Fibroblast of mammary gland (primary cell): ENCODE results near the gene SERGEF.
A peak's percentile ranks its signal among the peaks of the same experiment; 100 is the strongest.

Experiments used
- DNase-seq: peaks from one replicate; pipeline ENCODE4 v3.0.0-alpha.2; 2010; ENCODE audit warnings: low read depth
- H3K4me3 ChIP-seq: 2 replicates; pipeline ENCODE4 v1.5.1; 2011; ENCODE audit warnings: low read depth, mild to moderate bottlenecking, low read length, moderate library complexity; ENCODE audit not compliant: control insufficient read depth
- TF ChIP-seq, protein P1 (sequence below): conservative IDR thresholded peaks from 2 replicates; pipeline ENCODE4 v1.5.1; 2011; ENCODE audit warnings: low read depth, low read length, inconsistent platforms; ENCODE audit not compliant: control insufficient read depth, insufficient read depth

The SERGEF gene

GRCh38 chr11:17840101-17840548 lies 172.7 kb downstream of the SERGEF start:
- no peak overlapping the region for H3K4me3 ChIP-seq
- peak; percentile 17 for DNase-seq
- TF ChIP-seq, protein P1, sequence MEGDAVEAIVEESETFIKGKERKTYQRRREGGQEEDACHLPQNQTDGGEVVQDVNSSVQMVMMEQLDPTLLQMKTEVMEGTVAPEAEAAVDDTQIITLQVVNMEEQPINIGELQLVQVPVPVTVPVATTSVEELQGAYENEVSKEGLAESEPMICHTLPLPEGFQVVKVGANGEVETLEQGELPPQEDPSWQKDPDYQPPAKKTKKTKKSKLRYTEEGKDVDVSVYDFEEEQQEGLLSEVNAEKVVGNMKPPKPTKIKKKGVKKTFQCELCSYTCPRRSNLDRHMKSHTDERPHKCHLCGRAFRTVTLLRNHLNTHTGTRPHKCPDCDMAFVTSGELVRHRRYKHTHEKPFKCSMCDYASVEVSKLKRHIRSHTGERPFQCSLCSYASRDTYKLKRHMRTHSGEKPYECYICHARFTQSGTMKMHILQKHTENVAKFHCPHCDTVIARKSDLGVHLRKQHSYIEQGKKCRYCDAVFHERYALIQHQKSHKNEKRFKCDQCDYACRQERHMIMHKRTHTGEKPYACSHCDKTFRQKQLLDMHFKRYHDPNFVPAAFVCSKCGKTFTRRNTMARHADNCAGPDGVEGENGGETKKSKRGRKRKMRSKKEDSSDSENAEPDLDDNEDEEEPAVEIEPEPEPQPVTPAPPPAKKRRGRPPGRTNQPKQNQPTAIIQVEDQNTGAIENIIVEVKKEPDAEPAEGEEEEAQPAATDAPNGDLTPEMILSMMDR = no peak

DNA sequence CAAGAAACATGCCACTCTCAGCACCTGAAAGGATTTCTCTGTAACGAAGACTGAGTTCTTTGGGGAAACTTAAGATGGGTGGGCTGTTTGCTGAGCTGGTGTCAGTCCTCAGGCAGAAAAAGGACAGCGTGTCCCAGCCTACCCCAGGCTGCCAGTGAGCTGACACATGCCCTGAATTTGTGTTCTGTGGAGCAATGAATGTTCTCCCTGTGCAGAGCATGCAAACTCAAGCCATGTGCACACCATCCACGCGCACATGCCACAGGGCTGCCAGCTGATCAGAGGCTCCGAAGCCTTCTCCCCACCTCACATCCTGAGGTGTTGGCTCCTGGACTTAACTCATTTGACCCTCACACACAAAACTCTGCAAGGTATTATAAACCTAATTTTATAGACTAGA lies 173.4 kb downstream of the SERGEF start:
- DNase-seq = no peak
- no peak overlapping the region for H3K4me3 ChIP-seq
- TF ChIP-seq, protein P1 = no peak

DNA sequence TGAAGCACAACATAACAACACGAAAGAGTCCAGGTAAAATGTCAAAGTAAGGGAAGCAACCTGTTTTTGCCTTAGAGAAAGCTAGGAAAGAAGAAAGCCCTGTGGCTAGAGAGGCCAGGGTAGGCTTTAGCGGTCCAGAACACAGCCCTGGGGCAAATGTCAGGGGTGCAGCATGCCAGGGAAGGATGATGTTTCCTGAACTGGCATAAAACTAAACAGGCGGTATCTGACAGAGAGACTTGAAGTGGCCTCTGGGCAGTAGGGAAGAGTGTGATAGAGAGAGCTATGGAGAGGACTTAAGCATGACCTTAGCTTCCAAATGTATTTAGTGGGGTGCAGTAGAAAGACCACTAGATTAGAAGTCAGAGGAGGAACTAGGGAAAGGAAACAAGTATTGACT lies 174.7 kb downstream of the SERGEF start:
- no peak for DNase-seq
- H3K4me3 ChIP-seq = no peak overlapping the region
- TF ChIP-seq, protein P1 = no peak

- no peak for DNase-seq
- H3K4me3 ChIP-seq = no peak overlapping the region
- TF ChIP-seq, protein P1 = no peak
Observed at GRCh38 chr11:17831883-17832282, 181.0 kb downstream of the SERGEF start.

GRCh38 chr11:17831228-17831627 lies 181.6 kb downstream of the SERGEF start:
- TF ChIP-seq, protein P1 = no peak
- no peak overlapping the region for H3K4me3 ChIP-seq

DNA sequence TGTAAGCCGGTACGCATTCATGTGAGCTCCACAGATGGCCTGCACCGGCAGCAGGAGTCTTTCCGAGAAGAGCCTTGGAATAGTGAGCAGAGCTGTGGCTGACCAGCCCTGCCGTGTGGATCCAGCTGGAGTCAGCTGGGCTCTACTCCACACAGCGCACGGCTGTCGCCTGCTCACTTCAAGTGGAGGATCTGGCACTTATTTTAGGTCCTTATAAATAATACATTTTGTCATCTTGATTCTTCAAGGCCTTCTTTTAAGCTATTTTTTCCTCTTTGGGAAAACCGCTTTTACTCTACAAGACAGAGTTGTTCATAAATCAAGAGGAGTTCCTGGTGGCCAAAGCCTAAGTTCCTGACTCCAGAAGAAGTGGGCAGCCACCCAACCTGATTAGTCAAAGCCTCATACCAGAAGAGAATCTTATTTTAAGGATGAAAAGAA lies 184.5 kb downstream of the SERGEF start:
- TF ChIP-seq, protein P1 = no peak
- peak; percentile 74 for DNase-seq
- no peak overlapping the region for H3K4me3 ChIP-seq

More at GRCh38 chr11:17831228-17831627, 181.6 kb downstream of the SERGEF start:
- DNase-seq = no peak

DNA sequence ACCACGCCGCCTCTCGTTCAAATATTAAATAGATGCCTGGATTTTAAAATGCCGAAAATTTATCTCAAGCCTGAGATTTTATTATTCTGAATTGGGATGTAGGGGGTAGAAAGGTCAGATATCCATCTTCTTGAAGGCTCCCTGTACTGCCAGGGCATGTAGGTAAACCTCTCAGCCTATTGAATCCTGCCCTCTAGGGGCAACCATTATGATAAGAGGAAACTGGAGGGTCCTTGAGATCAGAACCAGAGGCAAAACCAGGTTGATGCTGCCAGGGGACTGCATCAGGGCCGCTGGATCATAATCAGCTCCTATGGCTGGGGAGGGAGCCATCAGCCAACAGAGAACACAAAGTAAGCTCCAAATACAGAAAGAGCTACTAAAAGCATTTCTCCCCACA lies 185.8 kb downstream of the SERGEF start:
- DNase-seq = no peak
- TF ChIP-seq, protein P1 = peak; percentile 25
- no peak overlapping the region for H3K4me3 ChIP-seq
